ENCODE data around the gene PPP2R2B.

The PPP2R2B gene

DNA sequence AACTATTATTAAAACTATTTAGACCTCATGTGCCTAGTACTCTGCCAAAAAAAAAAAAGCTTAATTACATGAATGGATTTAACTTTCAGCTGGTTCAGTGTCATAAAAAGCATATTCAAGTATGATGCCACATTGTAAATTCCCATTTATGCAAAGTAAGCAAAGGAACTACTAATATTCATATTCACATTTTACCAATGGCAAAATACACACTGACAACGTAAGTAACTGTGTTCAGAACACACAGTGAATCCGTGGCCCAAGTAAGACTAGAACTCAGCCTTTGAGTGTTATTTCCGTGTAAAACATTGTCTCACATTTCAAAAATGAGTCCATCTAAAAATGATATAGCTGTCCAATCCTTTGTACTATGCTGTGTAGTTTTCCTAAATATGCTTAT lies 56.8 kb downstream of the PPP2R2B start:
- DNase-seq = no peak

DNA sequence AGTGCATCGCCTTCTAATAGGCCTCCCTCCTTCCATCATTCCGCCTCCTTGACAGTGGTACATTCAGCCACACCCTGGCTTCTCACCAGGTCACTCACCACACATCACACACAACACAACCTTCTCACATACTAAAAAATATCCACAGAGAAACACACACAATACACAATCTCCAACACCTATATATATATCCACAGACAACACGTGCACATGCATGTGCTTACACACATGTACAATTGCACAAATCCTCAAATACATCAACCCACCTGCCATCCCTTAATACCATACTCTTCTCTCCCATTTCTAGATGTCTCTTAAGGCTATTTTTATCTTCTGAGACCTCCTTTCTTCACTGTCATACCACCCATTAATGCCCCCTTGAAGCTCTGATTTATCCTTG lies 57.6 kb downstream of the PPP2R2B start:
- DNase-seq = no peak

DNA sequence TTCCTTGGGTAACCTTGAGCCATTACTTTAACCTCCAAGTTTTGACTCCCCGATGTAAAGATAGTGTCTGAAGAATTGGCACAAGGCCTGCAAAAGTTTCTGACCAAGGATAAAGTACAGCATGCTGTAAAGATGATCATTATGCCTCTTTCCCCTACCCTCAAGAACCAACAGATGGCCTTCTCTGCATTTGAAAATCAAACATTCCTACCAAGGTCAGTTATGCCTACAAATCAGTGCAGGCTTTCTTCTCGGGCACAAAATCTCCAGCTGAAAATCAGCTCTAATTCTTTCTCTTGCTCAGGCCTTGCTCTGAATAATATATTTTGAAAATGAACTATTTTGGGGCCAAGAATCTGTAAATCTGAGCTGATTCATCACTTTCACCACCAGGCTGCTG lies 59.7 kb downstream of the PPP2R2B start:
- DNase-seq = no peak

DNA sequence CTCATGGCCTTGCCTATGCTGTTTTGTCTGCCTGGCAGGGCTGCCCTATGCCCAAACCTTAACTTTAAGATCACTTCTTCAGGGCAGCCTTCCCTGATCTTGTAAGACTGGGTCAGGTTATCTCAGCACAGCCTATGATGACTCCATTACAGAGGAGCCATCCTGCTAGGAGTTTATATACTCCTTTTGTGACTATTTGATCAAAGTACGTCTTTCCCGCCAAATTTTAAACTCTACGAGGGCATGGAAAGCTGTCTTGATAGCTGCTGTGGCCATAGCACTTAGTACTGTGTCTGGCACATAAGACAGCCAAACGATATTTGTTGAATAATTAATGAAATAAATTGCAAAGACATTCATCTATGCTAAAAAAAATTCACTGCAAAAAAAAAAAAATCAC lies 60.6 kb downstream of the PPP2R2B start:
- no peak for DNase-seq

DNA sequence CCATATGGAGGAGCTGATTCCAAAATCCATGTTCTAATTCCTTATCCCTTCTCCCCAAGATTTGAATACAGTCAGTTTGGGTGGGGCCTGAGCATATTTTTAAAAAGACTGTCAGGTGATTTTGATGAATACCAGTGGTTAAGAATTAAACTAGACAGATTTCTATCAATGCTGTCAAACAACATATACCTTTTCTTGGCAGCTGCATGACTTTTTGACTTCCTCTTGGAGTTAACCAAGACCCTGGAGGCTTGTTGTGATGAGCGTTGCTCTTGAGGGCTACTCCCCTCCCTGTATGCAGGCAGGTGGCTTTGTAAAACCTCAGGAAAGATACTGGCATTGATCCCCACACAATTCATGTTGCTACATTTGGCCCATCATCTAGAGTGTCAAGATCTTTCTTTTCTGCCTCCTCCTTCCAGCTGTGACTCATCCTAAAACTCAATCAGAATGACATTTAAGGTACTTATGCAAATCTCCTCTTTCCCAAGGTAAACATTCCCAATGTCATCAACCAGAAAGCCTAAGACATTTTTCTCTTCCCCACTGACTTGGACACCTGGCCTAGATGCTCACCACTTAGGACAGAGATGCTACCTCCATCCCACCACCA lies 61.7 kb downstream of the PPP2R2B start:
- DNase-seq = no peak

DNA sequence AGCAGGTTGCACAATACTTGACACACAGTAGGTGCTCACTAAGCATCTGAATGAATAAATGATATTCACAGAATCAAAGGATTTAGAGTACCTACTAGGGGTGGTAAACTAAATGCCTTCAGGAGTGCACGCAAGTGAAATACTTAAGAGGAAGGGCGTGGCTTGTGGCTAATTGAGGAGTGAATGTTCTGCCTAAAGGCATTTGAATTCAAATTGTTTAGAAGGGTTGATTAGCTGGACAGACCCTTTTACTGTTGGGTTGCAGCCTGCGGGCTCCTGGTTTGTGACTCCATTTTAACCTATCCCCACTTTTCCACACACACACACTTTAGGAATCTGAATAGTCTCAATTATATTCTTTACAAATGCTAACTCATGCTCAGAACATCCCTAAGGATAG lies 63.1 kb downstream of the PPP2R2B start:
- no peak for DNase-seq

DNA sequence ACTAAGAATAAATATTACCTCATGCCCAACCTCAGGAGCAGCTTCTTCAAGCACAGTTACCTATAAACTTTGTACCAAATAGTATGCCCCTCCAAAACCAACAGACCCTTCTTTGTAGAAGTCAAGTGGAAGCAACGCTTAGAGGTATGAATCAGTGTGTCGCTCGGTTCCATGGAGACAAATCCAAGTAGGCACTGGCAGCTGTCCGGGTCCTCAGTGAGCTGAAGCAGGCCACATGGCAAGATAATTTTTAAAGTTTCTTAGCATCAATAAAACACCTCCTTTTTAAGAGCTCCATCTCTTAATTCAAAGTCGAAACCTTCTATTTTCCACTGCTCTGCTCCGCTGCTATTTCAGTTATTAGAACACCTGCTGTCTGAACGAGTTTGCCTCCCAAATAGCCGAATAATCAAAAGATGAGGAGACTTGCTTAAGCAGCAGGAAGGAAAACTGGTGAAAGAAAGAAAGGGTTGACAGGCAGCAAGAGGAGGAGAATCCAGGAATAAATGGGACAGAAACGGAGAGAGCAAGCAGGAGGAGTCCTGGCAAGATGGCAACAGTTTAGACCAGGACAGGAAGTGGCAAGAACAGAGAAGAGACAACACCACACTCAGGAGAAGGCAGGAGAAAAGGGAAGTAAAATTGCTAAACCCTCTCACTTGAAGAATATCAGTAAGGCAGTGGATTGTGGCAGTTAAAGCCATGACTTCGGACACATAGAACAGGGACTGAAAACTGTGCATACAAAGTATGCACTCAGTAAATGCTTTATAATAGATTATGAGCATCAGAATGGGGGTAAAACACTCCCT lies 65.0 kb downstream of the PPP2R2B start:
- DNase-seq = peak; percentile 71

DNA sequence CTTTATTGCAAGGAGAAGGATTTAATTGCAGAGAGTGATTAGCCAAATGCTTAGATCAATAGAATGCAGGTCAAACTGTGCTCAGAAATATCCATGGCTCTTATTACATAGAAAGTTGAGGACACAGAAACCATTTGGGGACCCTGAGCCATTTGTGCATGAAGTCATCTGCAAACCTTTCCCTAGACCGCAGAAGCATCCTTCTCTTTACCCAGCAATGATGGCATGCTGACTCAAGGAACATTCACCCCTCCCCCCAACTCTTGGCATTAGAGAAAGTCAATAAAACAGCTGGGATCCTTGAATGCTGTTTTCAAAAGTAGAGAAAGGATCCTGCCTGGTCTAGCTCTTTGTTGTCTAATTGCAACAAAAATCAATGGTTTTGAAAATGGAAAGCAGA lies 73.5 kb downstream of the PPP2R2B start:
- no peak for DNase-seq

DNA sequence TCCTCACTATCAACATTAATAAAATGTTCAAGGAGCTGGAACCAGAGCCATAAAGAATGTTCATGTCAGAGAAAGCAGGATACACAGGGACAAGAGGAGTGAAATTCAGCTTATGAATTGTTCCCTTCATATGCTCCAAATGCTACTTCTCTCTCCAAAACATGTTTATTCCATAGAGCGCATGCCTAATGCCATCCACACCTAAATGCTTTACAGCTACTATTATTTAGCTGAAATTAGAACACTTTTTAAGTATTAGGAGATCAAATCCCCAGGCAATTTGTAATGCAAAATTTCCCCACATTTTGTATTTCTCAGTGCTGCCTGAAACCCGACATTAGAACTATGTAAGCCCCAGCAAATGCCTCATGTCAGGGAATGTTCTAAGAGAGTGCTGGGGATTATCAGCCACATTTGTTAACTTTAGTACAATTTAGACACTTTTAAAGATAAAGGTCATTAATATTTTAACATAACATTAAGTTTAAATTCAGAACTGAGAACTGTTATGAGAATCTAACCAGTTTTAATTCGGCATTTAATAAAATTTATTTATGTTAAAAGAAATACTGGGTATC lies 75.5 kb downstream of the PPP2R2B start:
- DNase-seq = no peak

DNA sequence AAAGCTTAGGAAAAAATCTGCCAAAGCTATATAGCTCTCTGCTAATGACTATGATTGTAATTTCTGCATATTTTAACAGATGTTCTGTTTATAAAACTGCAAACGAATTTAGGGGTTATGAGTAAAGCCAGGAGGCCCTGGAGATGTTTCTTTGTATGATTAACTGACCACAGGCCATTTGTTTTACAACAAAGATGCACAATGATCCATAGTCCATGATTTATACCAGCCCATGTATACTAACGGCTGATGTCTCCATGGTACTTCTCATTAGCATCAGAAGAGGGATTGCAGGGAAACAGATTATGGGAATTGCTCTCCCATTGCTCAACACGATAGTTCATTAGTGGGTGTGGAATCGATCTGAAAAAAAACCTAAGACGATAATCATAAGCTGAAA lies 78.9 kb downstream of the PPP2R2B start:
- DNase-seq = no peak

DNA sequence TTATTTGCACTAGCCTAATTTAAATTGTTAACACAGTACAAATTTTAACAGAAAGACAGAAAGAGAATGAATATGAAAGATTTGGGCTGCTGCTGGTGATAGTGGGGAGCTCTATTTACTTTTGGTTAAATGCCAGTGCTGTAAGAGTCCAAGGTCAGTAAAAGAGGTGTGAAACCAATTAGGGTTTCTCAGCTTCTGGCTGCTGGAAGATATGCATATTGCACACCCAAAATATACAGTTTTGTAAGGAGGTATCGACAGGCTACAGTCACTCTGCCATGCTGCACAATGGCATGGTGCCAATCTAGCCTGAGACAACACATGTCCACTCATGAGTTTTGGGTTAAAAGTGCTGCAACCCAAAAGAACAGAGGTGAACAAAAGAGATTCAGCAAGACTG lies 79.3 kb downstream of the PPP2R2B start:
- no peak for DNase-seq

DNA sequence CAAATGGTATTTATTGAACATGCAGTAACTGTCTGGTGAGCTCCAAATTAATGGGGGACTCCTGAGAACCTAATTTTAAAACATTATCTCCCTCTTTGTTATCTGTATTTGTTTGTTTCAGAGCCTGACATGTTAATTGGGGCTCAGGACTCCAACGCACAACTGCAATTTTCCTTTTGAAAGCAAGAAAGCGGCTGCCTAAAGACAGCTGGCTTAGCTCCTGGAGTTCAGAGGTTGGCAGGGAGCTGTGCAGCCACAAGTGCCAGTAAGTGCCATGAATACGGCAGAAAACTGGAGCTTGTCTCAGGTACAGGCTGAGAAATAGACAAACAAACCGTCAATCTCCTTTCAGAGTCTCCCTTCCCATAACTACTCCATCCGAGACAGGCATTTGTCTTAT lies 80.9 kb downstream of the PPP2R2B start:
- no peak for DNase-seq

DNA sequence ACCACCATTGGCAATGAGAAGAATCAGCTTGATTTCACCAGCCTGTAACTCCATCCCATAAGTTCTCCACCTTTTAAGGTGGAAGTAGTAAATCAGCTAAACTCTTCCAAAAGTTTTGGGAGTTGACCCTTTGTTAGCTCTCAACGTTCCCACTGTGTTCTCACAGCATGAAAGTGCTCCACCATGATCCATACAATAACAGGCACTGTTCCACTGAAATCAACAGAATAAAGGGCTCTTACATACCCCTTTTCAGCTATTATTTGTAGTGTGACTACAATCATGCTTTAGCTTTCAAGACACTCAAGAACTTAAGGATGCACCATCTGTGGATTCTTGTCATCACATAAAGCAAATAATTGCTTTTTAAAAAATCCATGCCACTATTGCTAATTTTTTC lies 81.6 kb downstream of the PPP2R2B start:
- no peak for DNase-seq

DNA sequence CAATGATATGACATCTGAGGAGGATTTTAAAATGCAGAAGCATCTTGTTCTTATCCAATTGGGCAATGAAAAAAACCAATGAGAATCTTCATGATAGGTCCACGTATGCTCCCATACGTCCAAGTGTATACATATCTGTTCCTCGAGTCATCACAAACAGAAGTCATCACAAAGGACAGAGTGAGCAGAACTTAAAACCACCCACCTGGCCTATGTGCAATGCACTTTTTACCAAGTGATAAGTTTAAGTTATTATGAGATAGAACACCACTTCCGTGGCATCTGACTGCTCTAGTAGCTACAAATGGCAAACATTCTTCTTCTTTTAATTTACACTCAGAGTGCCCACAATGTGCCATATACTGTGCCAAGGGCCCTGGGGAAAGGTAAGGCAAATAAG lies 82.4 kb downstream of the PPP2R2B start:
- DNase-seq = no peak

DNA sequence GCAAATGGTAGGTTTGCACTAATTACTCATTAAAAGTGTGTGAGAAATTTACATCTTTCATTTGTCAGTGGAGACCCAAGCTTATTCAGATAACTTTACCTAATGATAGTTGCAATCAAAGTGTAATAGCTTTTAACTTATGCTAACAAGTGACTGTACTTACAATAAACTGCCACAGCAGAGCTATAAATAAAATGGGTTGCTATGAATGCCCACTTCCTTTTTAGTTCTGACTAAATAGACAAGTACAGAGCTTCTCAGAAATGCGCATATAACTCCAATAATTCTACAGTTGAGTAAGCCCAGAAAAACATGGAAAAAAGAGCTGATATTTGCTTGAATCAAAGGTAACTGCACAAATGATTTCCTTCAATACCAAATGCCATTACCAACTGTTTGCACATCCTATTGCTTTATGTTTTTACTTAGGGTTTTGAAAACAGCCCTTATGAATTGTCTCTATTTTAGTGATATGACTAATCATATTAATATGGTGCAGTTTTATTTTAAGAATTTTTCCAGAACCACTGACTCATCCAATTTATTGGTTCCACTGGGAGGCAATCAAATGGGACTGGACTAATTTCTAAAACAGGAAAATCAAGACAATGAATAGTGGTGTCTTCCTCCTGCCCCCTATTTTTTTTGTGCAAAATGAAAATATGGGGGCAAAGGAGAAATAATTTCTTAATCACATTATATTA lies 84.1 kb downstream of the PPP2R2B start:
- no peak for DNase-seq

DNA sequence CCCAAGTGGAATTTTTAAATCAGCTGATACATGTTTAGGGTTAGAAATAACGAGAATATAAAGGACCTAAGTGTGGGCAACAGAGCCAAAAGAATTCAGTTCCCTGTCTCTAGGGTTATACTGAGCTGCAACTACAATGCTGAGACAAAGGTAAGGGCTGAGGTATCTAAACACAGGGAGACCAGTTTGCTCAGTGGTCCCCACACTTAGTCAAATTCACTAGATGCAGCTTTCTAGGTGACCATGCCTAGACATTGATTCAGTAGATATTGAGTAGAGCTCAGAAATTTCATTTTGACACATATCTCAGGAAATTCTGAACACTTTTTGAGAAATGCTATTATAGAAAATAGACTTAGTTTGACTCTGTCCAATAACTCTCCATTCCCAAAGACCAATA lies 84.8 kb downstream of the PPP2R2B start:
- DNase-seq = no peak

DNA sequence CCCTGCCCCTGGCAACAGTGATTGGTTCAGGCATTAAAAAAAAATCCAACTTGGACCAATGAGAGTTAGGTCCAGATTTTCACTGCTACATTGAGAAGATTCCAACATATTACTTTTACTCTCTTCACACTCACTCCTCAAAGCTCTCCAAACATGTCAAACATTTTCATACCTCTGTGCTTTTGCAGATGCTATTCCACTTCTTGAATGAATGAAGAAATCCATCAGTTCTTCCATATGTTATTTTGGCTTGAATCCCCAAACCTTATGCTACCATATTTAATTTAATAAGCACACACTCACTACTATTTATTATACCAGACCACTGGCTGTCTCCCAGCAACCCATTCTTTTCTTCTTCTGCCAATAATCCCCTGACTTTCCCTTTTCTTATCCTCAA lies 87.1 kb downstream of the PPP2R2B start:
- DNase-seq = no peak

DNA sequence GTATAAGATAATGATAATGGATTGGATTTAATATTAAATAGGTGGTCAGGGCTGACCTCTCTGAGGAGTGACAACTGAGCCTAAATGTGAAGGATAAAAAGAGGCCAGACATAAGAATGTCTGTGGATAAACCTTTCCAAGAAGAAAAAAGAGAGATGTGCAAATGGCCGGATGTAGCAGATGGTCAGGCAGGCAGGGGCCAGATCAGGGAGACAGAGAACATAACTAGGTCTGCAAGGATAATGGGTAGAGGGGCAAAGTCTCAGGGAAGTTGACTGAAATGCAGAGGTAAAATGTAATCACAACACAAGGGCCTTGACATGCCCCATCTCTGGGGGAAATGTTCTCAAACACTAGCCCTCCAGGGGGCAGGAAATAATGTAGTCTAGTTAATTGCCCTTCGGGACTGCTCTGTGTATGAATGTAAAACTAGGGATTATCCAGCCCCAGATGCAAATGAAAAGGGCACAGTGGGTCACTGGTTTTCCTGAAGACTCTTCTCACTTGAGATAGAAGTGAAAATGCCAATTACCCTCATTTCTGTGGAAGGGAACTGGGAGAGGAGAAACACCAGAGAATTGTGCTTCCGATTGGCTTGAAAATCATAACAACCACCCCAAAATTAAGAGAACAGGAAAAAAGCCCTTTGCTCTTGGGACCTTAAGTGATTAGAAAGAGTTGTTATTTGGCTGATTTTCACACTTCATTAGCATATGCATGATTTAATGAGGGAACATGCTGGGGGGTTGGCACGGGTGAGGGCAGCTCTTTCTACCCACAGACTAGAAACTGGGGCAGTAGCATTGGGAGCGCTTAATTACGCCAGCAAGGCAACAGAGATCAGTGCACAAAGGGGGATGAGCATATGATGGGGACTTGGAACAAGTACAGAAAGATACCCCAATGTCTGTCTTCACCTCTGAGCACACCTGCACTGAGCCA lies 88.6 kb downstream of the PPP2R2B start:
- no peak for DNase-seq

DNA sequence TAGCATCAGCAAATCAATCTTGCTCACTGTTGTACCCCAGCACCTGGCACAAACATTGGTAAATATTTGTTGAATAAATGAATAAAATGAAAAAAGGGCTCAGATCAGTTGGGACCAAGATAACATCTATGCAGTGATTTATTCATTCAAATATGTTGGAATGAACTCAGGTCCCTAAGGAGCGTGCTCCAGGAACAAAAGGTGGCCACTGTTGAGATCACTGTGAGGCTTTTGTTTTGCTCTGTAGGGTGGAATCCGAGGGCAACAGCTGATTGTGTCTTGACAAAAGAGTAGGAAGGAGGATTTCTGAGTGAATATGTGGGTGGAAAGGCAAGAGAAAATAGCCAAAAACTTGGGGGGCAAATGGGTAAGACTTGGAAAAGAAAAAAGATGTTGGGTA lies 89.7 kb downstream of the PPP2R2B start:
- no peak for DNase-seq

DNA sequence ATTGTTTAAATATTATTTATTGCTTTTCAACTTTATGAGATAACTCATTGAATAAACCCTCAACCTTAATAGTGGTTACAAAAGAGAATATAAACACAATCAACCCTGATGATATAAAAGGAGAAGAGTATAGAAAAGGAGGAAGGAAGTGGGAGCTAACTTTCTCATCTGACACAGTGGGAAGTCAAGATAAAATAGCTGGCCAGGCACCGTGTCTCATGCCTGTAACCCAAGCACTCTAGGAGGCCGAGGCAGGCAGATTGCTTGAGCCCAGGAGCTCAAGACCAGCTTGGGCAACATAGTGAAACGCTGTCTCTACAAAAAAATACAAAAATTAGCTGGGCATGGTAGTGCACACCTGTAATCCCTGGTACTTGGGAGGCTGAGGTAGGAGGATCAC lies 93.5 kb downstream of the PPP2R2B start:
- DNase-seq = peak; percentile 45

DNA sequence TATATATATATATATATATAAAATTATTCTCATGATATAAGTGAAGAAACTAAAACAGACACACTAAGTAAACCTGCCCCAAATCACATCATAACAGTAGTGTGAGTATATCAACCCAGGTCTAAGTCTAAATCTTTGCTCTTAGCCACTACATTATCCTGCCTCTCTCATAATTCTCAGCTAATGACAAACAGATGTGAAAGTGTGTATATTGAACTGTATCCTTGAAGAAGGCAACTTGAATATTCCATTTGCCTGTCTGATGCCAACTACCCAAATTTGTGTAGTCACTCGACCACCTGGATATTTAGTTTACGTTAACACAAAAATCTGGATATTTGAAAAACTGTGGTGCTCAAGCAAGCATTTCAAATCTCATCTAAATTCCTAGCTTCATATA lies 97.4 kb downstream of the PPP2R2B start:
- no peak for DNase-seq

DNA sequence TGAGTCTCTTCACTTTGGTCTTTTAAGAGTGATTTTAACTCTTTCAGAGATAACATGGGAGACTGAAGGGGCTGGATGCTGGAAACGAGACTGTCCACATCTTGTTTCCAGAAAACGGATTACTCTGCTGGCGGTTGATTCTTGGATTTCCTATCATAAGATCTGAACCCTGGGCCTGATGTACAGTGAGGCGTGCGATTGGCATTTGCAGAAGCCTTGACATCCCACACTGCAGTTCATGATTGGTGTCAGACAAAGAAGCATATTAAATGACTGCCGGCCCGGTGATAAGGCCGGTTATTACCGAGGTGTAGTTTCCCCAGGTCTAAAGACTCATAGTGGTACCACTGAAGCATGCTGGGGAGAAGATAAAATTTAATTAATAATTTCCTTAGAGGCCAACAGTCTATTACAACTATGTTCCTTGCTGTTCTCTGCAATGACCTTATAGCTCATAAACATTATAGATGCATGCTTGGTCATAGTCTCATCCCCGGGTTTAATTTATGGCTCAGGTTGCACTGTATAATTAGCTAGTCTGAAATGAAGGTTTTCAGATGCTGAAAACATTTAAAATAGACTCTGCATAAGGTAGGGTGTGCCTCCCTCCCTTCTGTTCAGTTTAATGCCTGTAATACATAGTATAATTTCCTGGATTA lies 99.2 kb downstream of the PPP2R2B start:
- DNase-seq = no peak
